Neural cell (in vitro differentiated cells): Measurements from ENCODE around the gene FNDC11.

Experiments used
- CTCF ChIP-seq: fragments of 450-650 bp; IDR thresholded peaks from 2 replicates; pipeline ENCODE4 v1.5.1; 2014; ENCODE audit warnings: antibody characterized with exemption, mild to moderate bottlenecking, moderate library complexity; ENCODE audit not compliant: poor library complexity, severe bottlenecking
- POLR2AphosphoS5 ChIP-seq: IDR thresholded peaks from 2 replicates; pipeline ENCODE4 v1.6.1; 2012
- SMC3 ChIP-seq: fragments of 450-650 bp; conservative IDR thresholded peaks from 2 replicates; pipeline ENCODE4 v1.6.1; 2014; ENCODE audit warnings: antibody characterized with exemption, mild to moderate bottlenecking, moderate library complexity; ENCODE audit not compliant: poor library complexity

GRCh38 chr20:63530788-63531160, 23.2 kb upstream of the FNDC11 start:
- TF ChIP-seq CTCF, result no peak
- no peak for TF ChIP-seq POLR2AphosphoS5
- no peak for TF ChIP-seq SMC3
